Endothelial cell (in vitro differentiated cells): ENCODE data around the gene ADCY7. TPM values are rescaled to one million over a fixed set of nuclear protein-coding genes. Genes with fewer than 3 reads are reported as not detected.

ENCODE experiments used
- DNase-seq: peaks from one replicate; pipeline ENCODE4 v3.0.0; 2021; ENCODE audit warnings: low spot score
- H3K27ac Mint-ChIP-seq: one replicate; pipeline ENCODE4 v1.8.0; 2021; ENCODE audit warnings: mixed read lengths, inconsistent platforms; ENCODE audit not compliant: unreplicated experiment
- H3K27me3 Mint-ChIP-seq: one replicate; pipeline ENCODE4 v1.8.0; 2021; ENCODE audit warnings: mild to moderate bottlenecking, moderate library complexity, mixed read lengths, inconsistent platforms; ENCODE audit not compliant: unreplicated experiment
- H3K36me3 Mint-ChIP-seq: one replicate; pipeline ENCODE4 v1.8.0; 2021; ENCODE audit warnings: mild to moderate bottlenecking, low read depth, mixed read lengths, inconsistent platforms; ENCODE audit not compliant: unreplicated experiment
- H3K4me1 Mint-ChIP-seq: one replicate; pipeline ENCODE4 v1.8.0; 2021; ENCODE audit warnings: mild to moderate bottlenecking, mixed read lengths, inconsistent platforms; ENCODE audit not compliant: unreplicated experiment
- H3K4me3 Mint-ChIP-seq: one replicate; pipeline ENCODE4 v1.8.0; 2021; ENCODE audit warnings: mild to moderate bottlenecking, mixed read lengths, inconsistent platforms; ENCODE audit not compliant: unreplicated experiment
- H3K9me3 Mint-ChIP-seq: one replicate; pipeline ENCODE4 v1.8.0; 2021; ENCODE audit warnings: mixed read lengths, inconsistent platforms; ENCODE audit not compliant: unreplicated experiment
- total RNA-seq: library from RNA; stranded (reverse); fragmentation: NEBNext Ultra II Directional; extraction: Animal tissue kit (Norgen Biotek cat#: 25700); gene quantifications from one replicate; pipeline ENCODE4 v1.2.1, GENCODE V29; 2021; ENCODE audit not compliant: unreplicated experiment
- TF ChIP-seq, protein P1 (sequence below): fragments of 200-600 bp; sonication (generic); IDR thresholded peaks from one replicate; pipeline ENCODE4 v1.5.0; 2021; ENCODE audit warnings: antibody characterized with exemption; ENCODE audit not compliant: unreplicated experiment

ADCY7 gene
- total RNA-seq, 1 donor from 2014 or later, result 3.2 TPM

DNA sequence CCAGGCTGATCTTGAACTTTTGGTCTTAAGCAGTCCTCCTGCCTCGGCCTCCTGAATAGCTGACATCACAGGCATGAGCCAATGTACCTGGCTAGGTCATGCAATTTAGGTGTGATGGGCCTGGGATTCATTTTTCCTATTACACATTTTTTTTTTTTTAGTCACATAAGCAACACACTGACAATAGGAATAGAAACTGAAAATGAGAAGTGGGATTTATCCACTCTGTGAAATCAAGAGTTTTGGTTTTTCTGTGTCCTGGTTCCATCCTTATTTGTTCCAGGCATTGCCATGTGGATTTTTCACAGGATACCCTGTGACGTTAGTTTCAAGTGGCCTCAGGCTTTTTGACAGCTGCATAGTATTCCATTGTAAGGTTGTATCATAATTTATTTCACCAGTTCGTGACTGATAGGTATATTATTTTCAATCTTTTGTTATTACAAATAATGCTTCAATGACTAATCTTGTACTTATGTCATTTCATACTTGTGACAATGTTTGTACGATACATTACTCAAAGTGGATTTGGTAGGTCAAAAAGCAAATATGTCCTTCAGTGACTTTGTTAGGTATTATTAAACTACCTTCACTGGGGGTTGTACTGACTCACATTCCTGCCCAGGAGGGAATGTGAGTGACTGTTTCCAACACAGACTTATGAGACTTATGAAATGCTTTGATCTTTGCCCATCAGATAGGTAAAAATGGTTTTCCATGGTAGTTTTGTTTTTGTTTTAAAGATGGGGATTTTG is 10.6 kb downstream of the ADCY7 start:
- Mint-ChIP-seq H3K36me3 (peaks cover 4% of the 10 kb centered on the region), H3K4me1 (no peaks in the 10 kb centered on the region), H3K9me3 (no peaks in the 10 kb centered on the region), H3K27me3 (peaks cover 3% of the 10 kb centered on the region), H3K4me3 (no peak overlapping the region), H3K27ac (no peak overlapping the region)
- DNase-seq, result no peak
- TF ChIP-seq, protein P1, sequence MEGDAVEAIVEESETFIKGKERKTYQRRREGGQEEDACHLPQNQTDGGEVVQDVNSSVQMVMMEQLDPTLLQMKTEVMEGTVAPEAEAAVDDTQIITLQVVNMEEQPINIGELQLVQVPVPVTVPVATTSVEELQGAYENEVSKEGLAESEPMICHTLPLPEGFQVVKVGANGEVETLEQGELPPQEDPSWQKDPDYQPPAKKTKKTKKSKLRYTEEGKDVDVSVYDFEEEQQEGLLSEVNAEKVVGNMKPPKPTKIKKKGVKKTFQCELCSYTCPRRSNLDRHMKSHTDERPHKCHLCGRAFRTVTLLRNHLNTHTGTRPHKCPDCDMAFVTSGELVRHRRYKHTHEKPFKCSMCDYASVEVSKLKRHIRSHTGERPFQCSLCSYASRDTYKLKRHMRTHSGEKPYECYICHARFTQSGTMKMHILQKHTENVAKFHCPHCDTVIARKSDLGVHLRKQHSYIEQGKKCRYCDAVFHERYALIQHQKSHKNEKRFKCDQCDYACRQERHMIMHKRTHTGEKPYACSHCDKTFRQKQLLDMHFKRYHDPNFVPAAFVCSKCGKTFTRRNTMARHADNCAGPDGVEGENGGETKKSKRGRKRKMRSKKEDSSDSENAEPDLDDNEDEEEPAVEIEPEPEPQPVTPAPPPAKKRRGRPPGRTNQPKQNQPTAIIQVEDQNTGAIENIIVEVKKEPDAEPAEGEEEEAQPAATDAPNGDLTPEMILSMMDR, result no peak

DNA sequence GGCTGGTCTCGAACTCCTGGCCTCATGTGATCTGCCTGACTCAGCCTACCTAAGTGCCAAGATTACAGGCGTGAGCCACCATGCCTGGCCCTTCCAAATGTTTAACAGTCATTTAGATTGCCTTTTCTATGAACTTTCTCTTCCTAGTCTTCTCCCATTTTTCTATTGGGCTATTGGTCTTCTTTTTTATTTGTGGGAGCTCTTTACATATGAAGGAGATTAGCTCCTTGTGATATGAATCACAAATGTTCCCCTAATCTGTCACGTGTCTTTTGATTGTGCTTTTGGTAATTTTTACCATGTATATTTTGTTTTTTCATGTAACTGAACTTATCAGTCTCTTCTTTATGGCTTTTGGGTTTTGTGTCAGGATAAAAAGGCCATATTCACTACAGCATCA is 11.9 kb downstream of the ADCY7 start:
- Mint-ChIP-seq H3K27ac (no peak overlapping the region), H3K4me3 (no peak overlapping the region), H3K36me3 (peaks cover 4% of the 10 kb centered on the region), H3K4me1 (peaks cover 5% of the 10 kb centered on the region), H3K27me3 (peaks cover 3% of the 10 kb centered on the region), H3K9me3 (no peaks in the 10 kb centered on the region)
- TF ChIP-seq, protein P1, result no peak
- no peak for DNase-seq

DNA sequence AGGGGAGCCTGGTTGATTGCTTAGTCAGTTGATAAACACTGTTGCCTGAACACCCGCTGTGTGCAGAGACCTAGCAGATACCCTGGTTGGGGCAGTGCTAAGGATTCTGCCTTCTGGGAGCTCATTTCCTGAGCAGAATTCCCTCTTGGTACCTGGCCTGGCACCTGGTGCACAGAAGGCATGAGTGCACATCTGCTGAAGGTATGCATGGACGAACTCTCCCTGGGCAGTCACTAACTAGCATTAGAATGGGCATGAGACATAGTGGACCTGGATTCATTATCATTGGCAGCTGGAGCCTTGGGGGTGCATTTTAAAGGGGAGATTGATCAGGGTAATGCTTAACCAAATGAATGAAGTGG is 13.1 kb downstream of the ADCY7 start:
- peaks cover 5% of the 10 kb centered on the region for H3K4me1 Mint-ChIP-seq
- H3K9me3 Mint-ChIP-seq, result no peaks in the 10 kb centered on the region
- peaks cover 4% of the 10 kb centered on the region for H3K36me3 Mint-ChIP-seq
- H3K4me3 Mint-ChIP-seq, result no peak overlapping the region
- DNase-seq, result no peak
- TF ChIP-seq, protein P1, result no peak
- H3K27me3 Mint-ChIP-seq, result peaks cover 3% of the 10 kb centered on the region
- no peak overlapping the region for H3K27ac Mint-ChIP-seq

DNA sequence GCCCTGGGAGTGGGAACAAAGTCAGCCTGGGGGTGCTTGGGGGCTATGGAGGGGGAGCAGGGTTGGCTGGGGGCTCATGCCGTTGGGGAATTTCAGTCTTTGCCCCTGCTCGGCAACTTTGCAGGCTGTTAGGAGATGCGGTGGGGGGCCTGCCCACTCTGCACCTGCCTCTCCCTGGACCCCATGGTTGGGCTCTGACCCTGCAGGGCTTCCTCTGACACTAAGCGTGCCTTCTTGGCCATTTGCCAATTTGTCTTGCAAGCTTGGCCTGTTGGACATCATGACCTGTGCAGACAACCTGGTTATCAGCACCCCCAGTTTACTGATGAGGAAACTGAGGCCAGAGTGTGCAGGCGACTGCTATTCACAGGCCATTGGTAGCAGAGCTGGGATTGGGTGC is 14.6 kb downstream of the ADCY7 start:
- Mint-ChIP-seq H3K27me3 (peaks cover 5% of the 10 kb centered on the region), H3K27ac (no peak overlapping the region), H3K4me1 (peaks cover 5% of the 10 kb centered on the region), H3K9me3 (no peaks in the 10 kb centered on the region), H3K36me3 (peaks cover 4% of the 10 kb centered on the region), H3K4me3 (no peak overlapping the region)
- DNase-seq, result no peak
- TF ChIP-seq, protein P1, result no peak

DNA sequence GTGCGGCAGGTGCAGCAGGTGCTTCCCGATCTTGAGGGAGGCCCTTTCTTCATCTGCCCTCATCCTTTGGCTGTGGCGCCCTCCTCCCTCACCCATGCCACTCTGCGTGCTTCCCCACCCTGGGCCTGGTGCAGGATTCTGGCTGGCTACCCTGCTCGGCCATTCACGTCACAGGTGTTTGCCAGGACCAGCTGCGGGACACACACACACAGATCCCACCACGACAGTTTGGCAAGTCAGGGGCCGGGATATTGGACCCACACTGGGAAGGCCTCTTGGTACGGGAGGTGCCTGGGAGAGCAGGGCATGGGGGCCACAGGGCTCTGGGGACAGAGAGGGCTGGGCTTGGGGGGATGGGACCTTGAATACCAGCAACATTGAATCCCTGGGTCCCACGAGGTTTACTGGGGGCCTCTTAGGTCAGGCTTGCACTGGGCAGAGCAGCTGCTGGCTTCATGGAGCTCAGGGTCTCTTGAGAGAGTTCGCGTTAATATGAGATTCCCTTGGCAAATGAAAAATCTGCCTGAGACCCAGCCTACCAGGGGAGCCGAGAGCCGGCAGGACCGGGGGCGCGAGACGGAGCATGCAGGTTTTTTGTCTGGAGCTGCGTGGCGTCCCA is 15.1 kb downstream of the ADCY7 start:
- H3K4me1 Mint-ChIP-seq, result peaks cover 5% of the 10 kb centered on the region
- no peak for DNase-seq
- peaks cover 5% of the 10 kb centered on the region for H3K27me3 Mint-ChIP-seq
- TF ChIP-seq, protein P1, result no peak
- no peaks in the 10 kb centered on the region for H3K9me3 Mint-ChIP-seq
- H3K36me3 Mint-ChIP-seq, result peaks cover 4% of the 10 kb centered on the region
- H3K4me3 Mint-ChIP-seq, result no peak overlapping the region
- H3K27ac Mint-ChIP-seq, result no peak overlapping the region
